ENCODE measurements around the gene SAMD3.
"Not testable (repeated sequence)": the region's sequence is repeated elsewhere in the genome, so short reads cannot be mapped to it uniquely, and the experiment has no call there.

SAMD3 gene

DNA sequence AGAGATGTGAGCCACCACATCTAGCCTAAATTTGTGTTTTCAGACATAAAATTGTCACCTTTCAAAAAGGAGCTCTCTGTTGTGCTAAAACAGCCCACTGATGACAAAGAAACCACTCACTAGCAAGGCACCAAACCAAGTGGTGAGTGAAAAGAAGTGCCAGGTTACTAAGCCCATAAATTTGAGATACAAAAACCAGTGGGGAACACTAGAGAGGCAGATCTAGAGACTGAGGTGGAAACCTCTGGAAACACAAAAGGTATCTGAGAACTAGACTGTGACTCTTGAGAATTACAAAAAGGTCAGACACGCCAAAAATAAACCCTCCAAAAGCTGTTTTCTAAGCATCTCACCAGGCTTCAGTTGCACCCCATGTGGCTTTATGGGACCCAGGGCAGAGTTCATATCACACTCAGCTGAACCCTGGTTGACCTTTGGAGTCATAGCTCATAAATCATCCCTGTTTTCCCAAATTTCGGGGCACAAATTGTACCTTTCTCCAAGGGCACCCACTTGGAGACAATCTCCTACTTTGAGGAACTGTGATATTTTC is 24.2 kb downstream of the SAMD3 start:
- Histone ChIP-seq H3K27me3 (replicated peaks; ENCODE audit: control insufficient read depth, insufficient read depth, low read length, poor library complexity, severe bottlenecking) (no peaks in the 10 kb centered on the region), H3K27ac (ENCODE audit: insufficient read depth, low read length, poor library complexity, severe bottlenecking) (no peak overlapping the region), H3K36me3 (ENCODE audit: control insufficient read depth, insufficient read depth, low read length) (no peaks in the 10 kb centered on the region), H3K9me3 (ENCODE audit: control insufficient read depth, low read length) (no peaks in the 10 kb centered on the region), H3K4me1 (ENCODE audit: control insufficient read depth, insufficient read depth, low read length, poor library complexity, severe bottlenecking) (no peaks in the 10 kb centered on the region), H3K4me3 (ENCODE audit: insufficient read depth, low read depth, low read length, poor library complexity, severe bottlenecking) (no peak overlapping the region)
- no peak for DNase-seq

DNA sequence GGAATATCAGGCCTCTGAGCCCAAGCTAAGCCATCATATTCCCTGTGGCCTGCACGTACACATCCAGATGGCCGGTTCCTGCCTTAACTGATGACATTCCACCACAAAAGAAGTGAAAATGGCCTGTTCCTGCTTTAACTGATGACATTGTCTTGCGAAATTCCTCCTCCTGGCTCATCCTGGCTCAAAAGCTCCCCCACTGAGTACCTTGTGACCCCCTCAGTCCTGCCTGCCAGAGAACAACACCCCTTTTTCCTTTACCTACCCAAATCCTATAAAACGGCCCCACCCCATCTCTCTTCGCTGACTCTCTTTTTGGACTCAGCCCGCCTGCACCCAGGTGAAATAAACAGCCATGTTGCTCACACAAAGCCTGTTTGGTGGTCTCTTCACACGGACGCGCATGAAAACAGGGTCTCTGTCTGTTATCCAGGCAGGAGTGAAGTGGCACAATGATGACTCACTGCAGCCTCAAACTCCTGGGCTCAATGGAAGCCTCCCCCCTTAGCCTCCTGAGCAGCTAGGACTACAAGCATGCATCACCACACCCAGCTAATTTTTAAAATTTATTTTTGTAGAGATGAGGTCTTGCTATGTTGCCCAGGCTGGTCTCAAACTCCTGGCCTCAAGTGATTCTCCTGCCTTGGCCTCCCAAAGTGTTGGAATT is 24.8 kb downstream of the SAMD3 start:
- not testable (repeated sequence) for H3K4me3 ChIP-seq (ENCODE audit: insufficient read depth, low read depth, low read length, poor library complexity, severe bottlenecking); H3K9me3 ChIP-seq (ENCODE audit: control insufficient read depth, low read length); H3K27me3 ChIP-seq (replicated peaks; ENCODE audit: control insufficient read depth, insufficient read depth, low read length, poor library complexity, severe bottlenecking); H3K4me1 ChIP-seq (ENCODE audit: control insufficient read depth, insufficient read depth, low read length, poor library complexity, severe bottlenecking); H3K36me3 ChIP-seq (ENCODE audit: control insufficient read depth, insufficient read depth, low read length); DNase-seq; H3K27ac ChIP-seq (ENCODE audit: insufficient read depth, low read length, poor library complexity, severe bottlenecking)

DNA sequence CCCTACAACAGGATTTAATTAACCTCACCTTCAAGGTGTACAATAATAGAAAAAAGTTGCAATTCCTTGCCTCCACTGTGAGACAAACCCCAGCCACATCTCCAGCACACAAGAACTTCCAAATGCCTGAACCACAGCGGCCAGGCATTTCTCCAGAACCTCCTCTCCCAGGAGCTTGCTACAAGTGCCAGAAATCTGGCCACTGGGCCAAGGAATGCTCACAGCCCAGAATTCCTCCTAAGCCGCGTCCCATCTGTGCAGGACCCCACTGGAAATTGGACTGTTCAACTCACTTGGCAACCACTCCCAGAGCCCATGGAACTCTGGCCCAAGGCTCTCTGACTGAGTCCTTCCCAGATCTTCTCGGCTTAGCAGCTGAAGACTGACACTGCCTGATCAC is 28.3 kb downstream of the SAMD3 start:
- not testable (repeated sequence) for H3K27ac ChIP-seq (ENCODE audit: insufficient read depth, low read length, poor library complexity, severe bottlenecking); DNase-seq; H3K9me3 ChIP-seq (ENCODE audit: control insufficient read depth, low read length); H3K27me3 ChIP-seq (replicated peaks; ENCODE audit: control insufficient read depth, insufficient read depth, low read length, poor library complexity, severe bottlenecking); H3K36me3 ChIP-seq (ENCODE audit: control insufficient read depth, insufficient read depth, low read length); H3K4me1 ChIP-seq (ENCODE audit: control insufficient read depth, insufficient read depth, low read length, poor library complexity, severe bottlenecking); H3K4me3 ChIP-seq (ENCODE audit: insufficient read depth, low read depth, low read length, poor library complexity, severe bottlenecking)

DNA sequence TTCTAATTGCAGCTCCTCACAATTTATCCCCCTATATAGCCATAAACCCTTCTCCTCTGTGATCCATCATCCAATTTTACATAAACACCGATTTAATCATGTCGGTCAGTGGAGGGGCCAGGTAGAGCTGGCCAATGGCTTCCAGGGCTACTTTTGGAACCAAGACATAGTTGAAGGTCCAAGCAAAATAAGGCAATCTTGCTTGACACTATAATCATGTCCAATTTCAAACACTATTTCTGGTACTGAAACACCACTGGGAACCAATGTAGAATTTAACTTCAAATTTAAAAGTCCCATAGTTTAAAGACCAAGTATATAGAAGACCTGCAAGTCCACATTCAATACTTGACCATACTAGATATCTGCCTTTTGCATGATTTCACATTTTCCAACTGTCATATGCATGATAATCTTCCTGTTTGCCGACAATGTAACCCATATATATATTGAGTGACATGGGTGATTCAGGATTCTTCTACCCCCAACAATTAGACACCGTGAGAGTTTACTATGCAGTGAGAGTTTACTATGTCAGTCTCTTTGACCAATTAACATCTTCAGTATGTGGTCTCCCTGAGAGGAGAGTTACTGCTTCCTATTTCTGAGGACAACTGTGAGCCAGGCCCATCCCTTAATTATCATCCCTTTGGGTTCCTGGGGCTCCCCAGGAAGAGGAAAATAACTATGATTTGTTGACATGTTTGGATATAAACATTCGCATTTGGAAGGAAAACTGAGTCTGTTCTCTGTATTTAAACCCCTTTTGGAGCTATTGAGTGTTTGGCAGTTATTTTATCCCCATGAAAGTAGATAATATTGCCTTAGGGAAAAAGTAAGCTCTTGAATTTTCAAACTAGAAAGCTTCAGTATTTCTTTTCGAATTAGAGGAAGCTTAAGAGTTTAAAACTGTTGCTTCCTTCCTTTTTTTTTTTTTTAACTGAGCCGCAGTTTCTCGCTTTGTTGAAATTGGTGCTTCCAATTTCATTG is 31.8 kb downstream of the SAMD3 start:
- Histone ChIP-seq H3K9me3 (ENCODE audit: control insufficient read depth, low read length) (no peaks in the 10 kb centered on the region), H3K36me3 (ENCODE audit: control insufficient read depth, insufficient read depth, low read length) (no peaks in the 10 kb centered on the region)

DNA sequence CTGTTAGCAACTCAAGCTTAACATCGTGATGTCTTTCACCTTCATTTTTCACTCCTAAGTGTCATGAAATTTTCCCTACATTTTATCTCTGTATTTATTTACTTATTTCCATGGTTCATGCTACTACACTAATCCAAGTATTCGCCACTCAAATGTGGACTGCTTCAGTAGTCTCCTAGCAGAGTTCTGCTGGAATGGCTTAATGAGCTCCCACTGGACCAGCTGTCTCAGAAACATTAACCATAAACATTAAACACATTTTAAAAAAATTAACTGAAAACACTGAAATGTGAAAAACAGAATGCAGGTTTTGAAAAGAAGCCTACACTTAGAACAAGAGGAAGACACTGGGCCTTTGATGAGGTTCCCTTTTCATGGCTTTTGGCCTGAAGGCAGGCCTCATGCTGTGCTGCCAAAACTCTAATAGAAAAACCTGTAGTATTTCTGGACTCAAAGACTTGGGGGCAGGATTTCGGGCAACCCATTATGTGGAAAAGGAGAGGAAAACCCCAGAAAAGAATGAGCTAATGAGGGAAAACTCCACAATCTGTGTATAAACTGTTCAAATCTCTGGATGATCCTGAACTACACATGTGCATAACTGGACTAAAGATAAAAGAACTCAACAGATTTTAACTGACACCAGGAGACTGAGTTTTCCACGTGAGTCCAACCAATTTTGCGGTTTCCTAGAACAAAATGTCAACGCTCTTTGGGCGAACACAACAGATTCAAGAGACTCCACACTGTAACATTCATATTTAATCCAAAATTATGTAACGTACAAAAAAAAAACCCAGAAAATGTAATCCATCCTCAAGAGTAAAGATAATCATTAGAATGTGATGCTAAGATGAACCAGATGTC is 33.0 kb downstream of the SAMD3 start:
- H3K36me3 ChIP-seq (ENCODE audit: control insufficient read depth, insufficient read depth, low read length), result no peaks in the 10 kb centered on the region
- no peaks in the 10 kb centered on the region for H3K9me3 ChIP-seq (ENCODE audit: control insufficient read depth, low read length)
- DNase-seq, result no peak
- no peak overlapping the region for H3K27ac ChIP-seq (ENCODE audit: insufficient read depth, low read length, poor library complexity, severe bottlenecking)
- H3K4me3 ChIP-seq (ENCODE audit: insufficient read depth, low read depth, low read length, poor library complexity, severe bottlenecking), result no peak overlapping the region
- no peaks in the 10 kb centered on the region for H3K27me3 ChIP-seq (replicated peaks; ENCODE audit: control insufficient read depth, insufficient read depth, low read length, poor library complexity, severe bottlenecking)
- H3K4me1 ChIP-seq (ENCODE audit: control insufficient read depth, insufficient read depth, low read length, poor library complexity, severe bottlenecking), result peaks cover under 1% of the 10 kb centered on the region

More for the DNA sequence above, 31.8 kb downstream of the SAMD3 start:
- Histone ChIP-seq H3K27ac (ENCODE audit: insufficient read depth, low read length, poor library complexity, severe bottlenecking) (no peak overlapping the region), H3K4me1 (ENCODE audit: control insufficient read depth, insufficient read depth, low read length, poor library complexity, severe bottlenecking) (no peaks in the 10 kb centered on the region), H3K4me3 (ENCODE audit: insufficient read depth, low read depth, low read length, poor library complexity, severe bottlenecking) (no peak overlapping the region), H3K27me3 (replicated peaks; ENCODE audit: control insufficient read depth, insufficient read depth, low read length, poor library complexity, severe bottlenecking) (no peaks in the 10 kb centered on the region)
- DNase-seq, result no peak

DNA sequence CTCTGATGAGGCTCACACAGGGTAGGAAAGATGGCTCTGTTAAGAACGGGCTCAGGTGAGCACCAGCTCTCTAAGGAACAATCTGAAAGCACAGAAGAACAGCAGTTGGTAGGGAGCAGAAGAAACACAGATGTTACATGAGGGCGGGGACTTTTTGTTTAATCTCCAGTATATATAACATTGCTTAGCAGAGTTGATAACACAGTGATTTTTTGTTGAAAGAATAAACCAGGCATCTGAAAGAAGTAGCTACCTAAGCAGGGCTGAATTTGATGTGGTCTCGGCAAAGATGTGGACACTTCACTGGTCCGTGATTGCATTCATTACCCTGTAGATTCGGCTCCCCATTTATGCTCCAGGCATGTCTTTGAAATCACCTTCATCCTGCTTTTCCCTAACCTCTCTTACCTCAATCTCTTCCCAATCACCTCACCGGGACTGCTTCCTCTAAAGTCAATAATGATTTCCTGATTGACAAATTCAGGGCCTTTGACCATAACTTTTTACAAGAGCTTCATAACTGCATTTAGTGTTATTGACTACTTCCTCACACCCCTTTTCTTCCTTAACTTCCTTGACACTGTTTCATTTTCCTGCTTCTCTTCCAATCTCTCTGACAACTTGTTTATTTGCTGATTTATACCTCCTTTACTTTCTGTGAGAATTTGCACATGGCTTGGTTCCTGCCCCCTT is 34.4 kb downstream of the SAMD3 start:
- Histone ChIP-seq H3K36me3 (ENCODE audit: control insufficient read depth, insufficient read depth, low read length) (no peaks in the 10 kb centered on the region), H3K4me1 (ENCODE audit: control insufficient read depth, insufficient read depth, low read length, poor library complexity, severe bottlenecking) (peaks cover 7% of the 10 kb centered on the region), H3K27ac (ENCODE audit: insufficient read depth, low read length, poor library complexity, severe bottlenecking) (no peak overlapping the region), H3K4me3 (ENCODE audit: insufficient read depth, low read depth, low read length, poor library complexity, severe bottlenecking) (no peak overlapping the region), H3K27me3 (replicated peaks; ENCODE audit: control insufficient read depth, insufficient read depth, low read length, poor library complexity, severe bottlenecking) (no peaks in the 10 kb centered on the region), H3K9me3 (ENCODE audit: control insufficient read depth, low read length) (no peaks in the 10 kb centered on the region)
- DNase-seq, result no peak

DNA sequence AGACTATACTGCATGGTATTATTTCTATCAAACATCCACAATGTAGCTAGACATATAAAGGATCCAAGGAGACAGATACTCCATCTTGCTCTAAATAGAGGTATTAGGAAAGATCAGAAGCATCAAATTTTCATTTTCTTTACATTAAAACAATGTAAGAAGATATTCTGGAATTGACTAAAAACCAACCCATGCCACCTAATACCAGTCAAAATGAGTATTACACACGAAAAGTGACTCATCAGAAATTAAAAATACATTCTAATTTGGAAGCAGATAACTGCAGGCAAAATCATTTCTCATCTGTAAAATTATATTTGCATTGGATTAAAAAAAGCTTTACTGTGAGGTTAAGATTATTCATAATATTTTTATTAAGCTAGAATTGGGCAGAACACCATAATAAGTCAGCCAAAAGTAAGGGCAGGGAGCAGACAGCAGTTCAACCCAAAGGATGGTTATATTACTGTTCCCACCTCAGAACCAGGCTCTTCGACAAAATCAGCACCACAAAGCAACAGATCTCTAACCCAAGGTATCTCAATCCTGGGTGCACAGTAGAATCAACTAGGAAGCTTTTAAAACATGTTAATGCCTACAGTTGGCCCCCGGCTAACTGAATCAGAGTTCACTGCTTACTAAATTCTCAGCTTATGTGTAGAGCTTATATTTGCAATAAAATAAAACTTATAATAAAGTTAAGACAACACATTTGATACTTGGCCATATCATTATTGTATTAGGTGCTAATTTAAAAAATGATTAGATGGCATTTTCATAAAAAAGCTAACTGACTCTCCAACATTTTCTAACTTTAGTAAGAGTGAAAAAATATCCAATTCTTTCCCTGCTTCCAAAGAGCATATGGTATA is 35.2 kb downstream of the SAMD3 start:
- Histone ChIP-seq H3K36me3 (ENCODE audit: control insufficient read depth, insufficient read depth, low read length) (no peaks in the 10 kb centered on the region), H3K4me1 (ENCODE audit: control insufficient read depth, insufficient read depth, low read length, poor library complexity, severe bottlenecking) (peaks cover 7% of the 10 kb centered on the region)

DNA sequence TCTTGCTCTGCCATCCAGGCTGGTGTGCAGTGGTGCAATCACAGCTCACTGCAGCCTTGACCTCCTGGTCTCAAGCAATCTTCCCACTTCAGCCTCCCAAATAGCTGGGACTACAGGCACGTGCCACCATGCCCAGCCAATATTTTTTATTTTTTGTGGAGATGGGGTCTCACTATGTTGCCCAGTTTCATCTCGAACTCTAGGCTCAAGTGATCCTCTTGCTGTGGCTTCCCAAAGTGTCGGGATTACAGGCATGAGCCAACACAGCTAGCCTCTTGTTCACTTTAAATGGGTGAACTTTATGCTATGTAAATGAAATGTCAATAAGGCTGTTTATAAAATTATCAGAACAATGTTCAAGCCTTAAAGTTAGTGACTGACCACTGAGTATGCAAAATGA is 37.1 kb downstream of the SAMD3 start:
- Histone ChIP-seq H3K27me3 (replicated peaks; ENCODE audit: control insufficient read depth, insufficient read depth, low read length, poor library complexity, severe bottlenecking) (no peaks in the 10 kb centered on the region), H3K4me3 (ENCODE audit: insufficient read depth, low read depth, low read length, poor library complexity, severe bottlenecking) (no peak overlapping the region), H3K27ac (ENCODE audit: insufficient read depth, low read length, poor library complexity, severe bottlenecking) (no peak overlapping the region), H3K4me1 (ENCODE audit: control insufficient read depth, insufficient read depth, low read length, poor library complexity, severe bottlenecking) (peaks cover 7% of the 10 kb centered on the region), H3K36me3 (ENCODE audit: control insufficient read depth, insufficient read depth, low read length) (no peaks in the 10 kb centered on the region), H3K9me3 (ENCODE audit: control insufficient read depth, low read length) (no peaks in the 10 kb centered on the region)
- no peak for DNase-seq

More for the DNA sequence above, 35.2 kb downstream of the SAMD3 start:
- Histone ChIP-seq H3K4me3 (ENCODE audit: insufficient read depth, low read depth, low read length, poor library complexity, severe bottlenecking) (no peak overlapping the region), H3K27ac (ENCODE audit: insufficient read depth, low read length, poor library complexity, severe bottlenecking) (no peak overlapping the region), H3K9me3 (ENCODE audit: control insufficient read depth, low read length) (no peaks in the 10 kb centered on the region), H3K27me3 (replicated peaks; ENCODE audit: control insufficient read depth, insufficient read depth, low read length, poor library complexity, severe bottlenecking) (no peaks in the 10 kb centered on the region)
- no peak for DNase-seq
